ENCODE measurements around the gene CELA3A. TPM values are rescaled to one million over a fixed set of nuclear protein-coding genes. Genes with fewer than 3 reads are reported as not detected.

CELA3A gene
- total and polyA plus RNA-seq, 10 of the 15 experiments (the other 5 are each of a cell fraction or from before 2014, with no cell fraction given) = 7.6 TPM; not detected in 9

DNA sequence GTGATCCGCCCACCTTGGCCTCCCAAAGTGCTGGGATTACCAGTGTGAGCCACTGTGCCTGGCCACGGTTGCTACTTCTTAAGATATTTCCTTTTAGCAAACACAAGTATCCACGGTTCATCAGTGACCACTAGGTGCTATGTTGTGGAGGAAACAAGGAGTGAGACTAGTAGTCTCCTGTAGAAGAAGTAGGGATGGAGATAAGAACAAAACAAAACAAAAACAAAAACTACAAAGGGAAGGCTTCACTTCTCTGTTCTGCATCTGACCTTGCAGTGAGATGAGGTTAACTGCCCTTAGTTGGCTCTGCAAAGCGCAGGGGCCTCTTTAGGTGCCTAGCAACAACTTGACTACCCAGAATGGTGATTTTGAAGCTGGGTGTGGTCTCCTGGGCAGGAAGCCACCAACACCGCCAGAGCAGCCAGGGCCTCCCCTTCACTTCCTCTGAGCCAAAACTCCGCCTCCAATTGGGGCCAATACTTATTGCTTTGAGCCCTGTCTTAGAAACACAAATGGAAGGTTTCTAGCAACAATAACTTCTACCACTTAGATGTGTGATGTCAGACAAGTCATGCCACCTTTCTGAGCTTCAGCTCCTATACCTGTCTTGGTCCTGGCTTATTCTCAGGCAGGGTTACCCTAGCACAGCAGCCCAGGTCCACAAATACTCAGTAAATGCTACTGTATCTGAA, 38.3 kb downstream of the CELA3A start (continued):
- TF ChIP-seq, protein P1, sequence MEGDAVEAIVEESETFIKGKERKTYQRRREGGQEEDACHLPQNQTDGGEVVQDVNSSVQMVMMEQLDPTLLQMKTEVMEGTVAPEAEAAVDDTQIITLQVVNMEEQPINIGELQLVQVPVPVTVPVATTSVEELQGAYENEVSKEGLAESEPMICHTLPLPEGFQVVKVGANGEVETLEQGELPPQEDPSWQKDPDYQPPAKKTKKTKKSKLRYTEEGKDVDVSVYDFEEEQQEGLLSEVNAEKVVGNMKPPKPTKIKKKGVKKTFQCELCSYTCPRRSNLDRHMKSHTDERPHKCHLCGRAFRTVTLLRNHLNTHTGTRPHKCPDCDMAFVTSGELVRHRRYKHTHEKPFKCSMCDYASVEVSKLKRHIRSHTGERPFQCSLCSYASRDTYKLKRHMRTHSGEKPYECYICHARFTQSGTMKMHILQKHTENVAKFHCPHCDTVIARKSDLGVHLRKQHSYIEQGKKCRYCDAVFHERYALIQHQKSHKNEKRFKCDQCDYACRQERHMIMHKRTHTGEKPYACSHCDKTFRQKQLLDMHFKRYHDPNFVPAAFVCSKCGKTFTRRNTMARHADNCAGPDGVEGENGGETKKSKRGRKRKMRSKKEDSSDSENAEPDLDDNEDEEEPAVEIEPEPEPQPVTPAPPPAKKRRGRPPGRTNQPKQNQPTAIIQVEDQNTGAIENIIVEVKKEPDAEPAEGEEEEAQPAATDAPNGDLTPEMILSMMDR (IDR thresholded peaks at IDR 0.05 in 2 of 3, conservative IDR thresholded peaks at IDR 0.05 in 1 of 3; ENCODE audit: control insufficient read depth in 2 of 3, extremely low read depth in 1 of 3, insufficient read depth in 1 of 3, low read depth in 3 of 3, low read length in 3 of 3) = 0 out of 6 replicates have a peak, but pooled peaks of 2 of the 3 experiments have one; percentile 0 to 24
- TF ChIP-seq TCF7 (IDR thresholded peaks at IDR 0.05; ENCODE audit: borderline replicate concordance) = peak; percentile 69; the same call in 1 of the 2 replicates
- no peak for TF ChIP-seq HCFC1 (IDR thresholded peaks at IDR 0.05; ENCODE audit: low read length)
- TF ChIP-seq ZNF24 (IDR thresholded peaks at IDR 0.05) = no peak
- no peak for TF ChIP-seq STAT1 (conservative IDR thresholded peaks at IDR 0.05)
- TF ChIP-seq MEF2A (IDR thresholded peaks at IDR 0.05; ENCODE audit: insufficient read depth, low read depth, low read length) = no peak
- TF ChIP-seq, protein P2, sequence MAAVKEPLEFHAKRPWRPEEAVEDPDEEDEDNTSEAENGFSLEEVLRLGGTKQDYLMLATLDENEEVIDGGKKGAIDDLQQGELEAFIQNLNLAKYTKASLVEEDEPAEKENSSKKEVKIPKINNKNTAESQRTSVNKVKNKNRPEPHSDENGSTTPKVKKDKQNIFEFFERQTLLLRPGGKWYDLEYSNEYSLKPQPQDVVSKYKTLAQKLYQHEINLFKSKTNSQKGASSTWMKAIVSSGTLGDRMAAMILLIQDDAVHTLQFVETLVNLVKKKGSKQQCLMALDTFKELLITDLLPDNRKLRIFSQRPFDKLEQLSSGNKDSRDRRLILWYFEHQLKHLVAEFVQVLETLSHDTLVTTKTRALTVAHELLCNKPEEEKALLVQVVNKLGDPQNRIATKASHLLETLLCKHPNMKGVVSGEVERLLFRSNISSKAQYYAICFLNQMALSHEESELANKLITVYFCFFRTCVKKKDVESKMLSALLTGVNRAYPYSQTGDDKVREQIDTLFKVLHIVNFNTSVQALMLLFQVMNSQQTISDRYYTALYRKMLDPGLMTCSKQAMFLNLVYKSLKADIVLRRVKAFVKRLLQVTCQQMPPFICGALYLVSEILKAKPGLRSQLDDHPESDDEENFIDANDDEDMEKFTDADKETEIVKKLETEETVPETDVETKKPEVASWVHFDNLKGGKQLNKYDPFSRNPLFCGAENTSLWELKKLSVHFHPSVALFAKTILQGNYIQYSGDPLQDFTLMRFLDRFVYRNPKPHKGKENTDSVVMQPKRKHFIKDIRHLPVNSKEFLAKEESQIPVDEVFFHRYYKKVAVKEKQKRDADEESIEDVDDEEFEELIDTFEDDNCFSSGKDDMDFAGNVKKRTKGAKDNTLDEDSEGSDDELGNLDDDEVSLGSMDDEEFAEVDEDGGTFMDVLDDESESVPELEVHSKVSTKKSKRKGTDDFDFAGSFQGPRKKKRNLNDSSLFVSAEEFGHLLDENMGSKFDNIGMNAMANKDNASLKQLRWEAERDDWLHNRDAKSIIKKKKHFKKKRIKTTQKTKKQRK (IDR thresholded peaks at IDR 0.05; ENCODE audit: low read depth, low read length) = no peak
- TF ChIP-seq CHD2 (IDR thresholded peaks at IDR 0.05; ENCODE audit: borderline replicate concordance, low read depth, low read length) = no peak
- TF ChIP-seq SP1 (IDR thresholded peaks at IDR 0.05; ENCODE audit: low read depth, low read length) = peak; percentile 80
- TF ChIP-seq STAT3 (IDR thresholded peaks at IDR 0.05; ENCODE audit: low read depth, low read length) = no peak
- TF ChIP-seq CHD4 (IDR thresholded peaks at IDR 0.05) = no peak
- TF ChIP-seq YY1 (IDR thresholded peaks at IDR 0.05; ENCODE audit: low read depth, low read length) = peak; percentile 24; the same call in 1 of the 2 replicates
- TF ChIP-seq ZSCAN29 (IDR thresholded peaks at IDR 0.05) = no peak
- TF ChIP-seq ZBED1 (IDR thresholded peaks at IDR 0.05; ENCODE audit: borderline replicate concordance) = no peak
- TF ChIP-seq FOS (IDR thresholded peaks at IDR 0.05; ENCODE audit: borderline replicate concordance, extremely low read depth, insufficient read length) = no peak

Measured in GM12878 (cell line).